ENCODE data around the gene RYR3.
"Not testable (repeated sequence)": the region's sequence is repeated elsewhere in the genome, so short reads cannot be mapped to it uniquely, and the experiment has no call there.

Gene RYR3

GRCh38 chr15:33592864-33593263 lies 282.1 kb downstream of the RYR3 start:
- FAIRE-seq, result no peak

GRCh38 chr15:33598382-33598781 lies 287.6 kb downstream of the RYR3 start:
- FAIRE-seq, result not testable (repeated sequence)

- no peak for FAIRE-seq
These were observed 289.4 kb downstream of the RYR3 start for GRCh38 chr15:33600212-33600611.

DNA sequence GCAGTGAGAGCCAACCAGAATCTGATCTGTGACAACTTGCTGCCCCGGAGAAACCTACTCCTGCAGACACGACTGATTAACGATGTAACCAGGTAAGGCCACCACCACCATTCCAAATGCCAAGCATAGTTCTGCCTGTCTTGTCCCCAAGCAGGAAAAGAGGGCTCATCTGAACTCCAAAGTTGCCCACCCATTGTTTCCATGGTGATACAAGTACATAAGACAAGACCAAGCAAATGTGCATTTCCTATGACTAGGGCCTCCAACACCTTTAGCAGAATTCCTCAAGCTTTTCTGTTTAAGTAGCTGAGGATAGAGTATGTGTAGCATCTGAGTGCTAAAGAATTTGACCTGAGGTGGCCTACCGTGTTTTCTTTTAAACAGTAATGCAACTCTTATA lies 290.7 kb downstream of the RYR3 start:
- no peak for FAIRE-seq

GRCh38 chr15:33608714-33609113 lies 297.9 kb downstream of the RYR3 start:
- FAIRE-seq, result no peak

DNA sequence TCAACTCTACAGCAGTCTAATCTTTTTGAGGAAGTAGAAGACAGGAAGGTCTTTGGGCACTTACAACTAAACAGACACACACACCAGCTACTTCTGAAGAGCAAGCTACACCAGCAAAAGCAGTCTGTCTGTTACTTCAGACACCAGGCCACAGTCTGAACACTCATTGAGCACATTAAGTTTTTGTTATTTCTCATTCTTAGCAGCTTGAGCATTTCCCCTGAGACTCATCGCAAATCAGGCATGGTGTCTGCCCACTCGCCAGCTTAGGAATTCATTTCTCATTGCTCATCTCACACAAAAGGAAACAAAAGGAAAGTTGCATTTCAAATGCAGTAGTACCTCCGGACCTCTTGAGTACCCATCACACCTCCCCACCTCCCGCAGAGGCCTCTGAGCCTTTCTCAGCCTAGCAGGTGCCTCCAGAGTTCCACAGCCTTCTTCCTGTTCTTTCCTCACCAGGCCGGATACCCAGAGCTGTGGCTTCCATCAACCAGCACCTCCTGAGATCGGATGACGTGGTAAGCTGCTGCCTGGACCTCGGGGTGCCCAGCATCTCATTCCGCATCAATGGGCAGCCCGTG lies 302.0 kb downstream of the RYR3 start:
- FAIRE-seq, result no peak

DNA sequence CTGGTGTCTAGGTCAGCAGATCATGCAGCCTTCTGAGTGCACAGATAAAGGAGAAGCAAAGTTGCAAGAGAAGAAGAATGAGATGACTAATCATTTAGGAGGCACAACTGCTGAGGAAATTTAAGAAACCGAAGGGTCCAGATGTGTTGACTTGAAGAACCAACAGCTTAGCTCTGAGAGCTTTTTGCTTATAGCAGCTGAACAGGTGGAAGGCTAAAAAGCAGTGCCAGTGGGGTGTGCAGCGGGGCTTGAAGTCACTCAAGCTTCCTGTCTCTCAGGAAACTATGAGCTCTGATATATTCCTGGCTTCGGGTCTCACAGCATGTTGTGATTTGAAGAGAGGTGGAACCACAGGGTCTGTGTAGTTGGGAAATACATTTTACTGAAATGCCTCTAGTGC lies 305.7 kb downstream of the RYR3 start:
- no peak for FAIRE-seq

DNA sequence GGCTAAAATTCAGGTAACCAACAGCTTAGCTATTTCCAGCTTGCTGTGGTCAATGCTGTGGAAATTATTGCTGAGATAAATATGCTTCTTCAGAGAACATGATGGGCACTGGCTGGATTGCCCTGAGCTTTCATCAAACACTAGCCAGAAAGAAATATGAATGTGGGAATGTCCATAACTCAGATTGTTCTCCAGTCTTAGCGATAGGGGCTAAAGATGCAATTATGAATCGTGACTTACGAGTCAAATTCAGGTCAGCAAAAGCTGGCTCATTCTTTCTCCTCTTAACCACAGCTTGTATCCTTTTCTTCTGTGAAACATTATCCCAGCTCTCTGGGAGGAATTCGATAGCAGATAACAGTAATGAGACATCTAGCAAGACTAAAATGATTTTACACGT lies 307.6 kb downstream of the RYR3 start:
- FAIRE-seq, result no peak

GRCh38 chr15:33621141-33621540 lies 310.4 kb downstream of the RYR3 start:
- no peak for FAIRE-seq

DNA sequence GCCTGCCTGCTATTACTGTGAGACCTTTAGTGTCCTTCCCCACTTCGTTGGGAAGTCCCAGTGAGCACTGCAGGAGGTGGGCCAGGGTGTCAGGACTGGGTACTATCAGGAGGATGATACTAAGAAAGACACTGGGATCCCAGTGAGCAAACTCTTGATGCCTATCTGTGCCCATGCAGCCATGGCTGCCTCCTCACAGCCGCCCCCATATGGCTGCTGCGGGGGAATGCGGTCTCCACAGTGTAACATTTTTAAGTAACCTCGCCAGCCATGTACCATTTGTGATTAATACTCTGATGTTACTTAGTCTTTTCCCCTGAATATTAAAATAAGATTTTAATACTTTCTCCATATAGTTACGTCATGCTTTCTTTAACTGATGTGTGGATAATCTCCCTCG lies 312.2 kb downstream of the RYR3 start:
- FAIRE-seq, result no peak

- FAIRE-seq, result no peak
These were observed 313.7 kb downstream of the RYR3 start for GRCh38 chr15:33624439-33624838.

DNA sequence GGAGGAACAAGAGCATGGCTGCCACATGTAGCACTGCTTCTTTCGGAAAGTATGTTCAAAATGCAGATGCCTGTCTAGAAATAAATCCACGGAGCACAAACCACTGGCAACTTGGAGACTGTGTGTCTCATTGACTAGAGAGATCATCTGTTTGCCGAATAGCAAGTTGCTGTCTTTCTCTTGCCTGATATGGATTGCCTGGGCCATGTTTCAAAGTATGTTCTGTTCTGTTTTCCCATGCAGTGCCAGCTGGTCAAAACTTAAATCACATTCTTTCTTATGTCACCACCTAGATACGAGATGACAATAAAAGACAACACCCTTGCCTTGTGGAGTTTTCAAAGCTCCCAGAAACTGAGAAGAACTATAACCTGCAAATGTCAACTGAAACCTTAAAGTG lies 318.9 kb downstream of the RYR3 start:
- no peak for FAIRE-seq

DNA sequence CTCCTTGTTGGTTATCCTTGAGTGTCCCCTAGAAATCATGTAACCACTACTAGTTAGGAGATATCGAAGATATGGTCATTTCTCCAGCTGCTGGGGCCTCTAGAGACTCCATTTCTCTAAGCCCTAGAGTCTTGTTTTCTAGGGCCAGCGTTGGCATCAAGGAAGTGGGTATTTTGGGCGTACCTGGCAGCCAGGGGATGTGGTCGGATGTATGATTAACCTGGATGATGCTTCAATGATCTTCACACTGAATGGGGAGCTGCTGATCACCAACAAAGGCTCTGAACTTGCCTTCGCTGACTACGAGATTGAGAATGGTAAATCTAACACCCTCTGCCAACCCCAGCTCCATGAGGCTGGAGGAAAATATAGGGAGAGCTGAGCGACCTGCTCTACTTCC lies 325.5 kb downstream of the RYR3 start:
- FAIRE-seq, result no peak

- FAIRE-seq, result no peak
These were observed 326.2 kb downstream of the RYR3 start for GRCh38 chr15:33636958-33637357.

GRCh38 chr15:33638453-33638852 lies 327.7 kb downstream of the RYR3 start:
- FAIRE-seq, result no peak

GRCh38 chr15:33639051-33639450 lies 328.3 kb downstream of the RYR3 start:
- no peak for FAIRE-seq

- no peak for FAIRE-seq
These were observed 328.7 kb downstream of the RYR3 start for GRCh38 chr15:33639456-33639855.

DNA sequence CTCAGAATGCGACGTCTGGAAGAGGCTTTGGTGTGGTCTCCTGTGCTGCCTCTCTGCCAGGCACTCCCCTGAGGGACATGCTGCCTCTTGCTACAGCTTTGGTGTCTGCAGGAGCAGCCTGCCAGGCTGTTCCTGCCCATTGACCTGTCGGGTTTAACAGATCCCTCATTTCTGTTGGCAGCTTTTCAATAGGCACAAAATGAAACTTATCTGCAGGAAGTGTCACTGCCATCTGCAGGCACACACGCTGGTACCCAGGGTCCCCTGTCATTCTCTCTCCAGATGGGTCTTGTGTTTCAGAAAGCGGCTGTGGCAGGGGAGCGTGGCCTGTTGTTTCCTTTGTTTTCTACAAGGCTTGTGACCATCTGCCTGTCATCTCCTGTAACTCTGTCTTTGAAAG lies 329.2 kb downstream of the RYR3 start:
- no peak for FAIRE-seq

DNA sequence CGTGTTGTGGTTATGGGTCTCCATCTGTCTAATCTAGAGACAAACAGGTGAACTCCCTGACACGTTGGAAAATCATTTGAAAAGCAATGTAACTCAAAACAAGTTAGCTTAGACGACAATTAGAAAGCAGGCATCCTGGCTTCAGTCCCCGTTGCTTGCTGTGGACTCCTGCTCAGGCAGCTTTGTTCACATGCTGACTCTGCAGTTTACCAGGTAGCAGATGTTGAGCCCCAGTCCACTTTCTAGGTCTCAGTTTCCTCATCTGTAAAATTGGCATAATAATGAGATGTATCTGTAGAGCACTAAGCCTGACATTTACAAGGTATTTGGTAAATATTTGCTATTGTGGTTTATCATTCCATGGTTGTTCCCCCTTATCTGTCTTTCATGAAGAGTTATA lies 330.3 kb downstream of the RYR3 start:
- no peak for FAIRE-seq

- FAIRE-seq, result no peak
These were observed 333.5 kb downstream of the RYR3 start for GRCh38 chr15:33644304-33644703.

DNA sequence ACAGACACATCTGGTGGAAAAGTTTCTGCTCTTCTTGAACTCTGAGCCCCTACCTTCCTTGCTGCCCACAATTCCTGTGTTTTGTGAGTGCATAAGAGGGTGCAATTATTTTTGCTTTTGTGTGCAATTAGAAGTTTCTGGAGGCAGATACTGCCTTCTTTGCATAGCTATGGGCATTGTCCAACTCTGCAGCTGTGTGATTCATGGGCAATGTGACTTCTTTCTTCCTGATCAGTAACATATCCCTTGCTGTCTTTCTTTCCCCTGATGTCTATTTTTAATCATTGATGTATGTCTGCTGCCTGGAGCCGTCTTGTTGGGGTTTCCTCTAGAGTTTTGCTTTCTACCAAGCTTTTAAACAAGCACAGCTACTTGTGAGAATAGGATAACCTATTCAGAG lies 336.0 kb downstream of the RYR3 start:
- no peak for FAIRE-seq

DNA sequence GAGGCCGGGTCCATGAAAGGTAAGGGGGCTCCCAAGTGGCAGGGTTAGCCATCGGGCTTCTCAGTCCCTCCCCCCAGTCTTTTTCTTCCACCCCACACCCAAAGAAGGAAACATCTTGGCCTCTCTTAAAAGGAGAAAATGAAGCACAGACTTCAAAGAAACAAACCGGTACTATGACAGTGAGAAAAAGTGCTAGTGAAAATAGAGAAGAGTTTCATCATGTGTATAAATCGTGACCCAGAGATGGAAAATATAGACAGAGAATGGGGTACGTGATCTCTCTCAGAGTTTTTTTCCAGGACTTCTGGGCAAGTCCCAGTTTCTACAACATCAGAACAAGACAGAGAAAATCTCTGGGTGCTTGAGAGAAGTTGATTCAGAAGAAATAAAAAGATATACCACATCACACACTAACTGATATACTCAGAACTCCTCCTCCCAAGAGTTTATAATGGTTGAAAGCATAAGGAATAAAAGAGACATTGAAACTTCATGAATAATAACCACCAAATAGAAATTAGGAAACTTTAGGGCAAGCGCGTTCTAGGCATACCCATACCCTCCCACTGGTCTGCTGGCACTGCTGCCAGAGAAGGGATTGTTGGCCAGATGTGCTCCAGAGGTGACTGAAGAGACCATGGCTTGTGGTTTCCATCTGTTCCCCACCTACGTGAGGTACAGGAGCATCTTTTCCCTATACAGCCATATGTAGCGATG lies 338.6 kb downstream of the RYR3 start:
- FAIRE-seq, result no peak

GRCh38 chr15:33654860-33655259 lies 344.1 kb downstream of the RYR3 start:
- no peak for FAIRE-seq

GRCh38 chr15:33655488-33655887 lies 344.7 kb downstream of the RYR3 start:
- FAIRE-seq, result no peak

DNA sequence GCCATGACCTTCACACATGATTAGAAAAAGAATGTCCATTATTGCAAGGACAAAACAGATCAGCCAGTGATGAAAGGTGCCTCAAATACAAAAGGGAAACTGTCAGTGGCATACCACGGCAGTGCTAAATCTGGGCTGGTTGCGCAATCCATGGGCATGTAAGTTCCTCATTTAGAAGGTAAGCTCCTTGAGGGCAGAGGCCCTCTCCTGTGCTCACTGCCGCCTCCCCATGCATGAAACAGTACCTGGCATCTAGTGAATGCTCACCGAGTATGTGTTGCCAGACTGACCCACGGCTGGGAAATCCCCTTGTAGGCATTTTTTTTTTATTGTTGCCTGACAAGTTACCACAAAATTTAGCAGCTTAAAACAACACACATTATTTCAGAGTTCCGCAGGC lies 345.4 kb downstream of the RYR3 start:
- FAIRE-seq, result no peak
